Measurements from ENCODE around the gene SLC44A3.

DNA sequence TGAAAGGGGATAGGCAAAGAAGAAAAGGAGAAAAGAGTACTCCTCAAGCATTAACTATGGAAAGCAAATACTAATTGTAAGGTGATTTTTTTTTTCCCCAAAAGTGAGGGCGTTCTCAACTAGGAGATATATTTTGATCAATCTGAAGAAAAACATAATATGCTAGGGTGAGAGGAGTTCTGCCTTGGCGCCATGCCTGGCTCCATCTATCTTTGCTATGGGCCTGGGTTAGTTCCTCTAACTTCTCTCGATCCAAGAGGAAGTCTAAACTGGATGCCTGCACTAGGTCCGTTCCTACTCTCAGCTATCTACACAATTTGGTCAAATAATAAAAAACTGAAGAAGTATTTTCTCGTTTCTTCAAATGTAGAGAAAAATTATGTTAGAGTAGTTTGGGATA lies 86.2 kb downstream of the SLC44A3 start:
- TF ChIP-seq TAF1 (IDR thresholded peaks at IDR 0.05; ENCODE audit: low read depth) (no peak), EZH2 (IDR thresholded peaks at IDR 0.05; ENCODE audit: borderline replicate concordance, insufficient read depth, low read length, poor library complexity, severe bottlenecking) (no peak), POLR2AphosphoS5 (IDR thresholded peaks at IDR 0.05) (no peak), SMC3 (conservative IDR thresholded peaks at IDR 0.05; ENCODE audit: poor library complexity) (no peak), MXI1 (conservative IDR thresholded peaks at IDR 0.05; ENCODE audit: poor library complexity, severe bottlenecking) (no peak)
- TF ChIP-seq, protein P1, sequence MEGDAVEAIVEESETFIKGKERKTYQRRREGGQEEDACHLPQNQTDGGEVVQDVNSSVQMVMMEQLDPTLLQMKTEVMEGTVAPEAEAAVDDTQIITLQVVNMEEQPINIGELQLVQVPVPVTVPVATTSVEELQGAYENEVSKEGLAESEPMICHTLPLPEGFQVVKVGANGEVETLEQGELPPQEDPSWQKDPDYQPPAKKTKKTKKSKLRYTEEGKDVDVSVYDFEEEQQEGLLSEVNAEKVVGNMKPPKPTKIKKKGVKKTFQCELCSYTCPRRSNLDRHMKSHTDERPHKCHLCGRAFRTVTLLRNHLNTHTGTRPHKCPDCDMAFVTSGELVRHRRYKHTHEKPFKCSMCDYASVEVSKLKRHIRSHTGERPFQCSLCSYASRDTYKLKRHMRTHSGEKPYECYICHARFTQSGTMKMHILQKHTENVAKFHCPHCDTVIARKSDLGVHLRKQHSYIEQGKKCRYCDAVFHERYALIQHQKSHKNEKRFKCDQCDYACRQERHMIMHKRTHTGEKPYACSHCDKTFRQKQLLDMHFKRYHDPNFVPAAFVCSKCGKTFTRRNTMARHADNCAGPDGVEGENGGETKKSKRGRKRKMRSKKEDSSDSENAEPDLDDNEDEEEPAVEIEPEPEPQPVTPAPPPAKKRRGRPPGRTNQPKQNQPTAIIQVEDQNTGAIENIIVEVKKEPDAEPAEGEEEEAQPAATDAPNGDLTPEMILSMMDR (IDR thresholded peaks at IDR 0.05; ENCODE audit: poor library complexity, severe bottlenecking), result no peak
- TF ChIP-seq, protein P2, sequence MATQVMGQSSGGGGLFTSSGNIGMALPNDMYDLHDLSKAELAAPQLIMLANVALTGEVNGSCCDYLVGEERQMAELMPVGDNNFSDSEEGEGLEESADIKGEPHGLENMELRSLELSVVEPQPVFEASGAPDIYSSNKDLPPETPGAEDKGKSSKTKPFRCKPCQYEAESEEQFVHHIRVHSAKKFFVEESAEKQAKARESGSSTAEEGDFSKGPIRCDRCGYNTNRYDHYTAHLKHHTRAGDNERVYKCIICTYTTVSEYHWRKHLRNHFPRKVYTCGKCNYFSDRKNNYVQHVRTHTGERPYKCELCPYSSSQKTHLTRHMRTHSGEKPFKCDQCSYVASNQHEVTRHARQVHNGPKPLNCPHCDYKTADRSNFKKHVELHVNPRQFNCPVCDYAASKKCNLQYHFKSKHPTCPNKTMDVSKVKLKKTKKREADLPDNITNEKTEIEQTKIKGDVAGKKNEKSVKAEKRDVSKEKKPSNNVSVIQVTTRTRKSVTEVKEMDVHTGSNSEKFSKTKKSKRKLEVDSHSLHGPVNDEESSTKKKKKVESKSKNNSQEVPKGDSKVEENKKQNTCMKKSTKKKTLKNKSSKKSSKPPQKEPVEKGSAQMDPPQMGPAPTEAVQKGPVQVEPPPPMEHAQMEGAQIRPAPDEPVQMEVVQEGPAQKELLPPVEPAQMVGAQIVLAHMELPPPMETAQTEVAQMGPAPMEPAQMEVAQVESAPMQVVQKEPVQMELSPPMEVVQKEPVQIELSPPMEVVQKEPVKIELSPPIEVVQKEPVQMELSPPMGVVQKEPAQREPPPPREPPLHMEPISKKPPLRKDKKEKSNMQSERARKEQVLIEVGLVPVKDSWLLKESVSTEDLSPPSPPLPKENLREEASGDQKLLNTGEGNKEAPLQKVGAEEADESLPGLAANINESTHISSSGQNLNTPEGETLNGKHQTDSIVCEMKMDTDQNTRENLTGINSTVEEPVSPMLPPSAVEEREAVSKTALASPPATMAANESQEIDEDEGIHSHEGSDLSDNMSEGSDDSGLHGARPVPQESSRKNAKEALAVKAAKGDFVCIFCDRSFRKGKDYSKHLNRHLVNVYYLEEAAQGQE (IDR thresholded peaks at IDR 0.05; ENCODE audit: borderline replicate concordance), result no peak
